ENCODE results near the gene ISY1.

ISY1 gene

GRCh38 chr3:129085165-129085715, 75.6 kb downstream of the ISY1 start:
- no peak for DNase-seq

DNA sequence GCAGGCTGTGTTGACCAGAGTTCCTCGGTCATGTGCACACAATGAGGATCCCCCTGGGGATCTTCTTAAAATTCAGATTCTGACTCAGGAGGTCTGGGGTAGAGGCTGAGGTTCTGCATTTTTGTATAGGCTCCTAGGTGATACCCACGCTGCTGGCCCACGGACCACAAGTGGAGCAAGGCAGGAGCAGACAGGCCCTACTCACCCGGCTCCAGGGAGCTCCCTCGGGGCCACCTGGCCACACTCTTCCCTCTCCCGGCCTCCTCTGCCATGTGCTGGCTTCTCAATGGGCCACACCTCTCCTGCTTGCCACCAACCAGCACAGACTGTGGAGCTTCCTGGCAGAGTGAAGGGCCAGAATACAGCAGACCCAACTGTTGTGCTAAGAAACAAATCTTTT, 76.4 kb downstream of the ISY1 start:
- DNase-seq: no peak

- no peak for DNase-seq
These were observed 78.8 kb downstream of the ISY1 start for GRCh38 chr3:129082026-129082425.

DNA sequence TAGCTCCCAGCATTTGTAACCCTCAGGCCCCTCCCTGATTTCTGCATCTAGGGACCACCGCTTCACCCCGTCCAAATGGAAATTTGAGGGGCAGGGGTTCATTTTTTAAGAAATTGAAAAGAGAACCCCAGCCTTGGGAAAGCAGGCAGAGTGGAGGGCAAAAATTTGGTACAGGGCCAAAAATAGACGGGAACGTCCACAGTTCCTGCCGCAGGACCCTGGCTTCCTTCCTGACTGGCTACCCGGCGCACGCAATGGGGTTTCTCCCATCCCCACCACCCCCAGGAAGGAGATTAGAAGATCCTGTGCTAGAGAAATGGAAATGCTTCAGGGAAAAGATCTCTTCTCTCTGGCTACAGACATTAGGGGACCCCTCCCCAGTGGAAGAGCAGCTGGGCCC, 79.4 kb downstream of the ISY1 start:
- DNase-seq: no peak

- no peak for DNase-seq
These were observed 82.4 kb downstream of the ISY1 start for GRCh38 chr3:129078510-129078909.
